OCI-LY7 (cell line): ENCODE data around the gene SSB. TPM values are rescaled to one million over a fixed set of nuclear protein-coding genes. Genes with fewer than 3 reads are reported as not detected.

Experiments
- BruUV-seq: library from RNA; stranded (reverse); fragments of 400-500 nt; replicated peaks from 2 replicates; lab custom pipeline; 2021; lab: Mats Ljungman, UMichigan
- CTCF ChIA-PET: fragments of 300-600 bp; sonication (Branson Sonifier 250); formaldehyde crosslinking; loops from one replicate; lab custom pipeline; 2022; ENCODE audit warnings: antibody characterized with exemption; ENCODE audit not compliant: unreplicated experiment; lab: Charles Lee
- POLR2A ChIA-PET: fragments of 300-600 bp; sonication (Branson Sonifier 250); formaldehyde crosslinking; loops from one replicate; lab custom pipeline; 2022; ENCODE audit warnings: antibody characterized with exemption; lab: Charles Lee
- DNase-seq: peaks from one replicate; pipeline ENCODE4 v3.0.0-alpha.2; 2015; ENCODE audit warnings: low spot score
- H2AFZ ChIP-seq: fragments of 200-600 bp; sonication (generic), shearing (Covaris generic); 2 replicates; pipeline ENCODE4 v1.6.1; 2014; ENCODE audit warnings: mild to moderate bottlenecking, antibody characterized with exemption, low read length, moderate library complexity
- H3K27ac ChIP-seq: fragments of 200-600 bp; sonication (generic); 2 replicates; pipeline ENCODE4 v1.5.1; 2014; ENCODE audit warnings: mixed run types, low read depth, mild to moderate bottlenecking, moderate library complexity, low read length, inconsistent platforms; ENCODE audit not compliant: poor library complexity, severe bottlenecking
- H3K36me3 ChIP-seq: fragments of 200-600 bp; sonication (generic); 2 replicates; pipeline ENCODE4 v1.6.1; 2014; ENCODE audit warnings: mild to moderate bottlenecking, antibody characterized with exemption, low read length, moderate library complexity, mixed read lengths; ENCODE audit not compliant: insufficient read depth
- H3K4me1 ChIP-seq: fragments of 200-600 bp; sonication (generic); 2 replicates; pipeline ENCODE4 v1.5.1; 2014; ENCODE audit warnings: mild to moderate bottlenecking, low read length; ENCODE audit not compliant: insufficient read depth, poor library complexity, severe bottlenecking
- H3K4me2 ChIP-seq: fragments of 200-600 bp; sonication (generic); 2 replicates; pipeline ENCODE4 v1.6.1; 2014; ENCODE audit warnings: mild to moderate bottlenecking, low read length
- H3K4me3 ChIP-seq: fragments of 200-600 bp; sonication (generic); 2 replicates; pipeline ENCODE4 v1.5.1; 2014; ENCODE audit warnings: mild to moderate bottlenecking, low read depth, low read length; ENCODE audit not compliant: poor library complexity, severe bottlenecking
- H3K79me2 ChIP-seq: fragments of 200-600 bp; sonication (generic); 2 replicates; pipeline ENCODE4 v1.6.1; 2016; ENCODE audit warnings: low read depth, mild to moderate bottlenecking, low read length, moderate library complexity, mixed read lengths; ENCODE audit not compliant: insufficient read depth
- H3K9me2 ChIP-seq: fragments of 200-600 bp; sonication (generic); 2 replicates; pipeline ENCODE4 v1.6.1; 2016; ENCODE audit warnings: mild to moderate bottlenecking, low read length, mixed read lengths; ENCODE audit not compliant: insufficient read depth
- H3K9me3 ChIP-seq: fragments of 200-600 bp; sonication (generic); 2 replicates; pipeline ENCODE4 v1.6.1; 2014; ENCODE audit warnings: mild to moderate bottlenecking, mixed run types, low read length, mixed read lengths
- H4K20me1 ChIP-seq: fragments of 200-600 bp; sonication (generic); 2 replicates; pipeline ENCODE4 v1.6.1; 2014; ENCODE audit warnings: mild to moderate bottlenecking, antibody characterized with exemption, low read length, moderate library complexity, mixed read lengths; ENCODE audit not compliant: insufficient read depth
- CTCF ChIP-seq: fragments of 200-600 bp; sonication (generic); conservative IDR thresholded peaks from 2 replicates; pipeline ENCODE4 v1.5.1; 2014; ENCODE audit warnings: mild to moderate bottlenecking, antibody characterized with exemption, low read length, moderate library complexity, mixed read lengths
- EZH2phosphoT487 ChIP-seq: fragments of 200-600 bp; sonication (generic); IDR thresholded peaks from 2 replicates; pipeline ENCODE4 v1.6.1; 2018; ENCODE audit warnings: low read depth, borderline replicate concordance, mild to moderate bottlenecking, mixed run types, antibody characterized with exemption, low read length, moderate library complexity, mixed read lengths
- intact Hi-C: fragments of 100-400 bp; cut with micrococcal nuclease; formaldehyde crosslinking; loops from one replicate; pipeline ENCODE4 v1.10.0; 2022; ENCODE audit not compliant: unreplicated experiment
- total RNA-seq, 2 experiments: library from RNA; depleted of rRNA in 1 of 2; stranded (reverse); fragments of >200 nt in 1 of 2; shearing (Covaris generic) in 1 of 2; gene quantifications; 2 replicates each; pipeline ENCODE4 v1.2.3, GENCODE V29; 2014 to 2022

The SSB gene
- total RNA-seq, 2 experiments from 2014 or later, result 126 to 173 TPM

GRCh38 chr2:169859423-169859822 is 60.8 kb downstream of the SSB start:
- H3K27ac ChIP-seq, result no peak overlapping the region
- H2AFZ ChIP-seq, result no peak overlapping the region
- no TSS peak for BruUV-seq
- ChIA-PET CTCF (no interaction called here), POLR2A (no interaction called here)
- H3K9me3 ChIP-seq, result no peaks in the 10 kb centered on the region
- intact Hi-C loops, result no loop called here
- no peak for DNase-seq
- TF ChIP-seq CTCF (no peak), EZH2phosphoT487 (no peak)
- H3K36me3 ChIP-seq, result no peaks in the 10 kb centered on the region
- no peaks in the 10 kb centered on the region for H3K4me1 ChIP-seq
- no peak overlapping the region for H3K4me3 ChIP-seq
- no peaks in the 10 kb centered on the region for H3K9me2 ChIP-seq
- no peaks in the 10 kb centered on the region for H3K79me2 ChIP-seq
- no peak overlapping the region for H3K4me2 ChIP-seq
- H4K20me1 ChIP-seq, result no peaks in the 10 kb centered on the region

- Histone ChIP-seq H3K27ac (no peak overlapping the region), H2AFZ (no peak overlapping the region), H3K4me1 (no peaks in the 10 kb centered on the region), H3K36me3 (no peaks in the 10 kb centered on the region), H3K4me3 (no peak overlapping the region), H3K79me2 (no peaks in the 10 kb centered on the region), H4K20me1 (no peaks in the 10 kb centered on the region), H3K4me2 (no peak overlapping the region), H3K9me2 (no peaks in the 10 kb centered on the region), H3K9me3 (no peaks in the 10 kb centered on the region)
- no TSS peak for BruUV-seq
- POLR2A ChIA-PET, result interaction anchor here (0.6 kb wide), 1 partner anchor 18 kb away, joined by 3 read pairs; no protein-coding TSS in a partner anchor
- TF ChIP-seq CTCF, result no peak
- TF ChIP-seq EZH2phosphoT487, result no peak
- CTCF ChIA-PET, result no interaction called here
- intact Hi-C loops, result no loop called here
- DNase-seq, result no peak
Observed at GRCh38 chr2:169860149-169860548, 61.5 kb downstream of the SSB start.

Other genes with a start within 250 kb of the SSB start
- gene FASTKD1, start 225.0 kb upstream of the SSB start, total RNA-seq (2014; rRNA removed; shearing (Covaris generic)), result 25.1 and 34.6 TPM in 2 replicates
- 48.6 and 54.9 TPM in 2 replicates for gene FASTKD1, start 225.0 kb upstream of the SSB start, total RNA-seq (2022)
- 33.5 and 48.5 TPM in 2 replicates for gene PPIG, start 214.5 kb upstream of the SSB start, total RNA-seq (2014; rRNA removed; shearing (Covaris generic))
- gene PPIG, start 214.5 kb upstream of the SSB start, total RNA-seq (2022), result 65.1 and 65.7 TPM in 2 replicates
- gene CFAP210, start 104.5 kb upstream of the SSB start, total RNA-seq (2014; rRNA removed; shearing (Covaris generic)), result not detected in 2 replicates
- gene CFAP210, start 104.5 kb upstream of the SSB start, total RNA-seq (2022), result not detected in 2 replicates
- 2.8 and 4.8 TPM in 2 replicates for gene PHOSPHO2, start 104.4 kb upstream of the SSB start, total RNA-seq (2014; rRNA removed; shearing (Covaris generic))
- 2.9 and 4.2 TPM in 2 replicates for gene PHOSPHO2, start 104.4 kb upstream of the SSB start, total RNA-seq (2022)
- 0.21 and 2.4 TPM in 2 replicates for gene KLHL23, start 65.0 kb upstream of the SSB start, total RNA-seq (2014; rRNA removed; shearing (Covaris generic))
- gene KLHL23, start 65.0 kb upstream of the SSB start, total RNA-seq (2022), result 0.79 and 0.82 TPM in 2 replicates
- 52.3 and 56.7 TPM in 2 replicates for gene METTL5, start 26.0 kb downstream of the SSB start, total RNA-seq (2014; rRNA removed; shearing (Covaris generic))
- 82.2 and 87.3 TPM in 2 replicates for gene METTL5, start 26.0 kb downstream of the SSB start, total RNA-seq (2022)
- gene UBR3, start 28.6 kb downstream of the SSB start, total RNA-seq (2014; rRNA removed; shearing (Covaris generic)), result 11.6 TPM in 2 replicates
- gene UBR3, start 28.6 kb downstream of the SSB start, total RNA-seq (2022), result 21.0 and 26.0 TPM in 2 replicates